HG02798 (cell line): ENCODE results near the gene SETBP1.
A peak's percentile ranks its signal among the peaks of the same experiment; 100 is the strongest.

Experiments
- ATAC-seq: cut with Tn5 transposase; IDR thresholded peaks from one replicate; pipeline ENCODE4 v1.9.1; 2021; ENCODE audit warnings: mild to moderate bottlenecking; ENCODE audit not compliant: unreplicated experiment, poor library complexity

SETBP1 gene

GRCh38 chr18:44855681-44856080 is 175.0 kb downstream of the SETBP1 start:
- no peak for ATAC-seq

- ATAC-seq: no peak
Observed at GRCh38 chr18:44856157-44856556, 175.5 kb downstream of the SETBP1 start.

GRCh38 chr18:44857081-44857480 is 176.4 kb downstream of the SETBP1 start:
- no peak for ATAC-seq

GRCh38 chr18:44857744-44858491 is 177.2 kb downstream of the SETBP1 start:
- ATAC-seq: no peak

- no peak for ATAC-seq
Observed at GRCh38 chr18:44859263-44859662, 178.6 kb downstream of the SETBP1 start.

GRCh38 chr18:44859751-44860439 is 179.2 kb downstream of the SETBP1 start:
- ATAC-seq: no peak

- ATAC-seq: no peak
Observed at GRCh38 chr18:44862112-44862511, 181.4 kb downstream of the SETBP1 start.

GRCh38 chr18:44866103-44866502 is 185.4 kb downstream of the SETBP1 start:
- ATAC-seq: no peak

GRCh38 chr18:44869533-44869932 is 188.8 kb downstream of the SETBP1 start:
- ATAC-seq: no peak

- ATAC-seq: peak; percentile 40
Observed at GRCh38 chr18:44870631-44871502, 190.2 kb downstream of the SETBP1 start.

GRCh38 chr18:44871771-44872170 is 191.1 kb downstream of the SETBP1 start:
- peak; percentile 88 for ATAC-seq

- ATAC-seq: no peak
Observed at GRCh38 chr18:44876024-44876423, 195.3 kb downstream of the SETBP1 start.

- no peak for ATAC-seq
Observed at GRCh38 chr18:44876755-44877154, 196.1 kb downstream of the SETBP1 start.

- no peak for ATAC-seq
Observed at GRCh38 chr18:44878335-44878734, 197.6 kb downstream of the SETBP1 start.

- no peak for ATAC-seq
Observed at GRCh38 chr18:44880170-44880569, 199.5 kb downstream of the SETBP1 start.

GRCh38 chr18:44881461-44882162 is 200.9 kb downstream of the SETBP1 start:
- ATAC-seq: no peak

GRCh38 chr18:44882163-44882868 is 201.6 kb downstream of the SETBP1 start:
- ATAC-seq: no peak

- no peak for ATAC-seq
Observed at GRCh38 chr18:44883671-44884070, 203.0 kb downstream of the SETBP1 start.

- ATAC-seq: no peak
Observed at GRCh38 chr18:44884431-44884830, 203.7 kb downstream of the SETBP1 start.

- ATAC-seq: no peak
Observed at GRCh38 chr18:44885507-44885906, 204.8 kb downstream of the SETBP1 start.
